Osteoblast (primary cell): Measurements from ENCODE around the gene ATPAF2. TPM values are rescaled to one million over a fixed set of nuclear protein-coding genes. Genes with fewer than 3 reads are reported as not detected.

ENCODE experiments used
- DNase-seq: peaks from one replicate; pipeline ENCODE4 v3.0.0; 2011; ENCODE audit warnings: low spot score, mixed read lengths; ENCODE audit not compliant: insufficient read length; ENCODE audit errors: missing footprints
- H2AFZ ChIP-seq: 2 replicates; pipeline ENCODE4 v1.6.0; 2011; ENCODE audit warnings: mild to moderate bottlenecking, low read length
- H3K27ac ChIP-seq: 2 replicates; pipeline ENCODE4 v1.5.1; 2011; ENCODE audit warnings: mild to moderate bottlenecking, low read depth, low read length, moderate library complexity
- H3K27me3 ChIP-seq: 2 replicates; pipeline ENCODE4 v1.6.0; 2012; ENCODE audit warnings: mild to moderate bottlenecking, control low read depth, inconsistent platforms, low read length, moderate library complexity; ENCODE audit not compliant: insufficient read depth
- H3K36me3 ChIP-seq: 2 replicates; pipeline ENCODE4 v1.5.1; 2011; ENCODE audit warnings: mild to moderate bottlenecking, low read length, control low read depth, moderate library complexity; ENCODE audit not compliant: insufficient read depth
- H3K4me1 ChIP-seq: 2 replicates; pipeline ENCODE4 v1.5.1; 2011; ENCODE audit warnings: mild to moderate bottlenecking, low read length, control low read depth, moderate library complexity; ENCODE audit not compliant: insufficient read depth
- H3K4me2 ChIP-seq: 2 replicates; pipeline ENCODE4 v1.6.0; 2011; ENCODE audit warnings: mild to moderate bottlenecking, low read length; ENCODE audit not compliant: insufficient read depth
- H3K4me3 ChIP-seq: fragments of 200-600 bp; sonication (generic); 3 replicates; pipeline ENCODE4 v1.5.1; 2012; ENCODE audit warnings: mild to moderate bottlenecking, low read length, inconsistent platforms; ENCODE audit not compliant: insufficient read depth
- H3K79me2 ChIP-seq: 2 replicates; pipeline ENCODE4 v1.6.0; 2012; ENCODE audit warnings: mild to moderate bottlenecking, low read length, control low read depth, inconsistent platforms; ENCODE audit not compliant: insufficient read depth
- H3K9me3 ChIP-seq: 2 replicates; pipeline ENCODE4 v1.5.1; 2011; ENCODE audit warnings: low read depth, low read length, control low read depth
- H4K20me1 ChIP-seq: 2 replicates; pipeline ENCODE4 v1.6.0; 2012; ENCODE audit warnings: mild to moderate bottlenecking, low read length, control low read depth; ENCODE audit not compliant: insufficient read depth
- CTCF ChIP-seq: IDR thresholded peaks from 2 replicates; pipeline ENCODE4 v1.5.1; 2011; ENCODE audit warnings: mild to moderate bottlenecking, low read depth, low read length, moderate library complexity; ENCODE audit errors: extremely low read depth
- total RNA-seq: library from RNA; depleted of rRNA; stranded (reverse); fragments of >200 nt; gene quantifications from 2 replicates; pipeline ENCODE4 v1.2.3, GENCODE V29; 2012

Gene ATPAF2
- total RNA-seq, 1 donor = 20.3 TPM

GRCh38 chr17:17983376-17983775 is 55.6 kb downstream of the ATPAF2 start:
- H3K79me2 ChIP-seq = no peaks in the 10 kb centered on the region
- H3K9me3 ChIP-seq = no peaks in the 10 kb centered on the region
- DNase-seq = no peak
- TF ChIP-seq CTCF = no peak
- no peak overlapping the region for H3K27ac ChIP-seq
- H3K4me3 ChIP-seq = no peak overlapping the region
- H4K20me1 ChIP-seq = no peaks in the 10 kb centered on the region
- H2AFZ ChIP-seq = no peak overlapping the region
- no peaks in the 10 kb centered on the region for H3K27me3 ChIP-seq
- no peaks in the 10 kb centered on the region for H3K4me1 ChIP-seq
- no peak overlapping the region for H3K4me2 ChIP-seq
- no peaks in the 10 kb centered on the region for H3K36me3 ChIP-seq

GRCh38 chr17:17982801-17983200 is 56.2 kb downstream of the ATPAF2 start:
- Histone ChIP-seq H3K4me1 (no peaks in the 10 kb centered on the region), H3K27ac (no peak overlapping the region), H3K4me3 (no peak overlapping the region), H3K27me3 (no peaks in the 10 kb centered on the region), H2AFZ (no peak overlapping the region), H3K36me3 (no peaks in the 10 kb centered on the region), H3K4me2 (no peak overlapping the region), H3K9me3 (no peaks in the 10 kb centered on the region), H4K20me1 (no peaks in the 10 kb centered on the region), H3K79me2 (no peaks in the 10 kb centered on the region)
- DNase-seq = no peak
- no peak for TF ChIP-seq CTCF

- no peaks in the 10 kb centered on the region for H3K9me3 ChIP-seq
- no peak for TF ChIP-seq CTCF
- no peaks in the 10 kb centered on the region for H4K20me1 ChIP-seq
- no peak overlapping the region for H3K4me2 ChIP-seq
- H3K4me3 ChIP-seq = no peak overlapping the region
- DNase-seq = no peak
- H3K36me3 ChIP-seq = no peaks in the 10 kb centered on the region
- H3K27ac ChIP-seq = no peak overlapping the region
- no peak overlapping the region for H2AFZ ChIP-seq
- H3K79me2 ChIP-seq = no peaks in the 10 kb centered on the region
- H3K27me3 ChIP-seq = no peaks in the 10 kb centered on the region
- no peaks in the 10 kb centered on the region for H3K4me1 ChIP-seq
These were observed 57.6 kb downstream of the ATPAF2 start for GRCh38 chr17:17981330-17981729.

- no peaks in the 10 kb centered on the region for H3K79me2 ChIP-seq
- TF ChIP-seq CTCF = no peak
- H3K27ac ChIP-seq = no peak overlapping the region
- DNase-seq = no peak
- H3K9me3 ChIP-seq = no peaks in the 10 kb centered on the region
- H3K27me3 ChIP-seq = no peaks in the 10 kb centered on the region
- no peak overlapping the region for H3K4me3 ChIP-seq
- no peak overlapping the region for H2AFZ ChIP-seq
- H3K4me2 ChIP-seq = no peak overlapping the region
- H3K36me3 ChIP-seq = no peaks in the 10 kb centered on the region
- H4K20me1 ChIP-seq = no peaks in the 10 kb centered on the region
- no peaks in the 10 kb centered on the region for H3K4me1 ChIP-seq
These were observed 59.2 kb downstream of the ATPAF2 start for GRCh38 chr17:17979778-17980177.
